ENCODE data around the gene CSK.
"Not testable (repeated sequence)": the region's sequence is repeated elsewhere in the genome, so short reads cannot be mapped to it uniquely, and the experiment has no call there.

The CSK gene

GRCh38 chr15:74773329-74773728 lies 8.6 kb upstream of the CSK start:
- no peak for DNase-seq

DNA sequence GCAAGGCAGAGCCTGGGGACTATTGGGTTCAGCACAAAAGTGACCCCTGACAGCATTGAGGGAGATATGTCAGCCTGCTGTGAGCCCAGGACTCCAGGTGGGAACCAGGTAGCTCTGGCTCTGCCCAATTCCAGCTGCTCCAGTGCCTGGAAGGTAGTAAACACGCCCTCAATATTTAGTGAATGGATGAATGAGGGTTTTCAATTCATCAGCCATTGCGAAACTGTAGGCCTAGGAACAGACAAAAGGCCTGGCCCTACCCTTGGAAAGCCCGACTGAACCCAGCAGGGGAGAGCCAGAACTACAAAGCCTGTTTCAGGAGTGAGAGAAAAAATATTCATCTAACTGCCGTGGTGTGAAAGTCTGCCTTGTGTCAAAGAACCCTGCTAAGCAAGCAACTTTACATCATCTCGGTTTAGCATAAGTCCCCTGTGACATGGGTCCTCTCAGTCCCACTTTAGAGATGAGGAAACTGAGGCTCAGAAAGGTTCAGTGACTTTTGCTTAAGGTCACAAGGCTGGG lies 8.1 kb upstream of the CSK start:
- no peak for DNase-seq

DNA sequence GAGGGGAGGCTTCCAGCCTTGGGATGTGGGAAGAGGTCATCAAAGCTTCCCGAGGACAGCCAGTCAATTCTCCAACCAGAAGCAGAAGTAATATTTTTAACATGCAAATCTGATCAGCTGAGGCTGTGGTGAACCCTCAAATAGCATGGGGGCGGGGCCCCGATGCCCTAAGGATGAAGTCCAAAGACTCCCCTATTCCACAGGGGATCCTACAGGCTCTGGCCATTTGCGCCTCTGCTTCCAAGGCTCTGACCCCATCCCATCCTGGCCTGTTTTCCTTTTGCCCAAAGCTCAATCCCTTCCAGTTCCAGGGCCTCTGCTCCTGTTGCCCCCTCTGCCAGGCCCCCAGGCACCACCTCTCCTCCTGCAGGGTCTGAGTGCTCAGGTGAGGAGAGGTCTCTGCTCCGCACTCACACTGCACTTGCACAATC lies 6.7 kb upstream of the CSK start:
- DNase-seq: no peak

DNA sequence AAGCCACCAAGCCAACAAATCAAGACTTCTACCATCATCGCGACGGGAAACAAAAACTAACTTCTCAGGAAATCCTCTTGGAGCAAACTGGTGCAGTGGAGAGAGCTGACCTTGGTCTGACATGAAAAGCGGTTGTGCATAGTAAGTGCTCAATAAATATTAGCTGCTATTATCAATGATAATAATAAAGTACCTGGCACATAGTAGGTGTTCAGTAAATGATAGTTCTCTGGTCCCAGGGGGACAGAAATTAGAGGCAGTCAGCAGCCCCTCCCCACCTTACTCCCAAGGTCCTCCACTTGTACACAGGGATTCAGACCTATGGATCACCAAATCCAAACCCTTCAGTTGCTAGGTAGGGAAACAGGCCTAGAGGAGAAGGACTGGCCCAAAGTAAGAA lies 6.0 kb upstream of the CSK start:
- no peak for DNase-seq

- DNase-seq: peak; percentile 78 to 82
Observed at GRCh38 chr15:74776821-74777768, 4.8 kb upstream of the CSK start.

- peak in 1 of 2 donors; percentile 29 for DNase-seq
Observed at GRCh38 chr15:74777769-74778598, 3.9 kb upstream of the CSK start.

DNA sequence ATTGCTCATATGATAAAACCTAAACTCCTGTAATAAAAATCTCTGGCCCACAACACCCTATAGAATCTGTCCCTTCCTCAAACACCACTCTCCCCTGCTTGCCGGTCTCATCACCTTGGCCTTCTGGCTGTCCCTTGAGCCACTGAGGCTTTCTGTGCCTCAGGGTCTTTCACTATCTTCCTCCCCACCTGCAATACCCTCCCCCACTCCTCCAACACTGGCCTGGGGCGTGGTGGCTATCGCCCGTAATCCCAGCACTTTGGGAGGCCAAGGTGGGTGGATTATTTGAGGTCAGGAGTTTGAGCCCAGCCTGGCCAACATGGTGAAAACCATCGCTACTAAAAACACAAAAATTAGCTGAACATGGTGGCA lies 3.3 kb upstream of the CSK start:
- no peak for DNase-seq

- DNase-seq: no peak
Observed at GRCh38 chr15:74779162-74779648, 2.7 kb upstream of the CSK start.

GRCh38 chr15:74780523-74781430 lies 1.1 kb upstream of the CSK start:
- peak; percentile 68 to 77 for DNase-seq

DNA sequence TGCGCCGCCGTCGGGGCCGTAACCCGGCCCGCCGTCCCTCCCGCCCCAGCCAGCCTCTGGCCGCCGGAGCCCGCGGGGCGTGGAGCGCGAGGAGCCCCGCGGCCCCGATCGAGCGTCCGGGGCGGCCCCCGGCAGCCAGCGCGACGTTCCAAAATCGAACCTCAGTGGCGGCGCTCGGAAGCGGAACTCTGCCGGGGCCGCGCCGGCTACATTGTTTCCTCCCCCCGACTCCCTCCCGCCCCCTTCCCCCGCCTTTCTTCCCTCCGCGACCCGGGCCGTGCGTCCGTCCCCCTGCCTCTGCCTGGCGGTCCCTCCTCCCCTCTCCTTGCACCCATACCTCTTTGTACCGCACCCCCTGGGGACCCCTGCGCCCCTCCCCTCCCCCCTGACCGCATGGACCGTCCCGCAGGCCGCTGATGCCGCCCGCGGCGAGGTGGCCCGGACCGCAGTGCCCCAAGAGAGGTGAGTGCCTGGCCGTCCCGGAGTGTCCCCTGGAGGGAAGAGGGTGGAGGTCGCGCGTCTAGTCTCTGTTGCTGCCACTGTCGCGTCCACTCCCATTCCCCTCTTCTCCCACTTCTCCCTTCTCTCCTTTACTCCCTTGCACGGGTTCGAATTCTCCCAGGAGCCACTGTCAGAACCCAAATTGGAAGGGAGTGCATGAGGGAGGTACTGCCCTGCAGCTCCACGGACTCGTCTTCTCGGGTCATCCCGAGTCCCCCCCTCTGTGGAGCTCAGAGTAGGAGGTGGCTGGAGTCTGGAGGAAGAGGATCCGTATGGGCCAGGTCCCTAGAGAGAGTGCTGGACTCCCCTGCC lies 585 bp downstream of the CSK start:
- DNase-seq: peak; percentile 65 to 69

GRCh38 chr15:74783072-74783807 lies 1.4 kb downstream of the CSK start:
- peak; percentile 47 to 48 for DNase-seq

DNA sequence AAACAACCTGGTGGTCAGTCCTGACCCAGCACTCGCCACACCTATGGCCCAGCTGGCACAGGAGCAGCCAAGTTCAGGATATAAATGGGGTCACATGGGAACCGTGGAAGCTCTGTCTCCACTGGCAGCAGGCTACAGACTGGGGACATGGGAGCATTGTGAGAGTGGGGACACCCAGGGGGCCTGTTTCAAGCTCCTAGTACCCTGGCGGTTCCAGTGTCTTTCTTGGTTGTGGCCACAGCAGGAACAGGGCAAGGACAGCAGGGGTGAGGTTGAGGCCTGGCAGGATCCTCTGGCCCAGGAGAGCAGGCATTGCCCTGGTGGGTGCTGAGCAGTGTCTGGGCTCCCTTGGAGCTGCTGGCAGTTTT lies 1.9 kb downstream of the CSK start:
- no peak for DNase-seq

- DNase-seq: no peak
Observed at GRCh38 chr15:74784426-74785193, 2.7 kb downstream of the CSK start.

DNA sequence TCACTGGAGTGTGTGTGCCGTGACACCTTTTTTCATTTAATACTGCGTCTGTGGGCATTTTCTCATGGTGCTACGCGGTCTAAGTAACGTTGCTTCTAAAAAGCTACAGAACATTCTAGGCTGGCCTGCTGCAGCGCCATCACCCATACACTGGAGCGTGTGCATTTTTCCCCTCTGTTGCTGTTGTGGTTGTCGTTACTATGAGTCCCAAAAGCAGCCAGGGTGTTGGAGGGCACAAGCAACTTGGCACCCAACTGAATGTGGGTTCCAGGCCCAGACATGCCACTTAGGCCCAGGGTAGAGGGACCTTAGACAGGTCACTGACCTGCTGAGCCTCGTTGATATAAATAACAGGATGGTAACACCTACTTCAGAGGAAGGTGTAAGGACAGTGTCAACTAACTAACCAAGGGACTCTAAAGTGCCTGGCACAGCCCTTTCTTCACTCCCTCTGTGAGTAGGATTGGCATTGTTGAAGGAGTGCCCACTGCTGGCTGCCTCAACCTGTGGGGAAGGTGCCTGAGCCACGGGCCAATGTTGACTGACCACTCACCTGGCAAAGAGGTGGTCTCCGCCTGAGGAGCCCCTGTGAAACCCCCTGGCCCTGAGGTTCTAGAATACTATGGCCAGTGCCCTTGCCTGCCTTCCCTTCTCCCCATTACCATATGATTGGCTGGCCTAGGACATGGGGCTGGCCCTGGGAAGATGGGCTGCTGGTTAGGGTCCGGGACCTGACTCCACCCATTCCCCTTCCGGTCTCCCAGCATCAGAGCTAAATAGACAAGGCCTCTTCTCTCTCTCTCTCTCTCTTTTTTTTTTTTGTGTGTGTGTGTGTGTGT lies 3.5 kb downstream of the CSK start:
- DNase-seq: peak; percentile 67 to 68

DNA sequence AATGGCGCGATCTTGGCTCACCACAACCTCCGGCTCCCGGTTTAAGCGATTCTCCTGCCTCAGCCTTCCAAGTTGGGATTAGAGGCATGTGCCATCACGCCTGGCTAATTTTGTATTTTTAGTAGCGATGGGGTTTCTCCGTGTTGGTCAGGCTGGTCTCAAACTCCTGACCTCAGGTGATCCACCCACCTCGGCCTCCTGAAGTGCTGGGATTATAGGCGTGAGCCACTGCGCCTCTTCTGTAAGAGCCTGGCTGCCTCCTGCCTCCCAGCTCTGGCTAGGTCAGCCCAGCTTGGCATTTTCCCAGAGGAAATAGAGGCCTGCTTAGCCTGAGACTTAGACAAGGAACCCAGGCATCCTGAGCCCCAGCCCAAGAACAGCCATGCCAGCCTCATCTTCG lies 4.2 kb downstream of the CSK start:
- DNase-seq: not testable (repeated sequence)

DNA sequence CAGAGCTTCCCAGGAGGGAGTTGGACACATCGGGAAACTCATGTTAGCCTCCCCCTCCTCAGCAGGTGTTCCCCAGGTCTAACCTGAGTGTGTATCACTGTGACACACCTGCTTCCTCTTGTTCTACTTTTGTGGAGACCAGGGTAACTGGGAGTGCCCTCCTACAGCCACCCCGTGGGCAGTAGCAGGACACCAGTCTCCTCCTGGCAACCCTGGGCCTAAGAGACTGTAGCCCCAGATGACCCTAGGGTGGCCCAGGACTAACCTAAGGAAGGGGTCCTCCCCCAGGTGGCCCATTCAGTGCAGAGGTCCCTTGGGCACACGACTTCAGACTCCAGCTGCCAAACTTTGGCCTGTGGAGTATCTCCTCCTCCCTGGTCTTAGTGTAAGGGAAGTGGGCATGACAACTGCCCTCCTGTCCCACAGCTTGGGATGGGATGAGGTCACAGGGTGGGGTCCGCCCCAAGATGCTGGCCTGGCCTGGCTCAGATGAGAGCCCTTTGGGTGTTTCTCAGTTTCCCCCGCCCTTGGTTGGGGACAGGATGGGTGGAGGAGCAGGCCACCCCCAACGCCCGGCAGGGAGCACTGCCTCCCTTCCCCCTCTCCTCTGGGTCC lies 4.8 kb downstream of the CSK start:
- DNase-seq: peak in 1 of 2 donors; percentile 58

- peak; percentile 90 to 92 for DNase-seq
Observed at GRCh38 chr15:74787251-74788041, 5.6 kb downstream of the CSK start.

All from CD4-positive, alpha-beta T cell treated with Interleukin-1 beta for 1 hour (primary cell).